ENCODE results near the gene DPF3. TPM values are rescaled to one million over a fixed set of nuclear protein-coding genes. Genes with fewer than 3 reads are reported as not detected.

Gene DPF3
- total RNA-seq, 2 experiments from 2014 or later, result 0.25 to 0.39 TPM

DNA sequence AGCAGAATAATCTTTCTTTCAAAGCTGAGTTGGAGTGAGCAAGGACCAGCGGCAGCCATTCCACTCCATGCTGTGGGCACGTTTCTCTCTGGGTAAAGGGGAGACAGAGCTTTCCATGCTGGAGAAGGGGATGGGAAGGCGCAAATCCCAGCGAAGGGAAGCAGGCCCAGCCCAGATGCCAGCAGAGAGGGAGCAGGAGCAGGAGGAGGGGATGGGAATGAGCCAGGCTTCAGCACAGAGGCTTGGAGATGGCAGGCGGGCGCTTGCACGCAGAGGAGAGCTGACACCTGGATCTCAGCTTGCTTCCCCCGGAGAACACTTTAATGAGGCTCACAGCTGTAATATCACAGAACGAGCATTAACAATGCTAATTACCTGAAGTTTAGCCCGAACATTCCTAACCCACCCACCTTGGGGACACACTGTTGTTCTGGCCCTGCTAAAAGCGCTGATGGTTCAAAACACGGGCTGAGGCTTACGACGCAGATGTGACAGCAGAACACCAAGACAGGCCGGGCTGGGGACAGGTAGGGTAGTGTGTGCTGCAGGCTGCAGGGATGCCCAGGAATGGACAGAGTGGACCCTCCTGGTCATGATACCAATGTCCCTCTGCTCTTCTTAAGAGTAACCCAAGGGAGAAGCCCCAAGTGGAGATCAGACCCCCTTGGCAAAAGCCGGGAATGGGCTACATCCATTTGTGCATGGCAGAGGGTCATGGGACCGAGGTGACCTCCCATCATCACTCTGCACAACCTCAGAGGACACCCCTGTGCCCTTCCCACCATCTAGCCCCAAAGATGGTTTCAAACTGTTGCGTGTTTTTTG, 288.6 kb downstream of the DPF3 start:
- no peaks in the 10 kb centered on the region for H3K36me3 Mint-ChIP-seq (ENCODE audit: low read depth)
- ATAC-seq, result no peak
- CTCF ChIA-PET, result no interaction called here
- H3K4me3 Mint-ChIP-seq, result no peak overlapping the region
- H3K9me3 Mint-ChIP-seq (ENCODE audit: low read depth), result no peaks in the 10 kb centered on the region
- H3K4me1 Mint-ChIP-seq, result no peaks in the 10 kb centered on the region
- no peak for DNase-seq
- POLR2A ChIA-PET, result no interaction called here
- H3K27ac Mint-ChIP-seq, result no peak overlapping the region
- intact Hi-C loops (cut with DNase I, micrococcal nuclease), result no loop called here
- no peaks in the 10 kb centered on the region for H3K27me3 Mint-ChIP-seq

DNA sequence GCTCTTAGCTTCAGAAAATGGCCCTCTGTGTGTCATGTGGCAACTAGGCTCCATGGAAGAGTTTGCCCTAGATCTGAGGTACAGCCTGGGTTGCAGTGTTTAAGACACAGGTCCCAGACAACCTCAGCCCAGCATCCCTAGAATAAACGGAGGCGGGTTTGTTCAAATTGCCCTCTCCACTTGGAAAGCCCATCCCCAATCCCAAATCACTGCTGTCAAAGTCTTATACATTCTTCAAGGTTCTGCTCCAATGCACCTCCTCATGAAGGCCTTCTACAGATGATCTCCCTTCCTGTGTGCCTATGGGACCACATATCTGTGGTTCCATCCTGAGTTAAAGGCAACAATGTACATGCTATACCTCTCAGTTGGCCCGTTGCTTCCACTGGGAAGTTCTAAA, 289.8 kb downstream of the DPF3 start:
- no peak overlapping the region for H3K27ac Mint-ChIP-seq
- ATAC-seq (no peak), DNase-seq (no peak)
- H3K36me3 Mint-ChIP-seq (ENCODE audit: low read depth), result no peaks in the 10 kb centered on the region
- ChIA-PET POLR2A (no interaction called here), CTCF (no interaction called here)
- no peaks in the 10 kb centered on the region for H3K9me3 Mint-ChIP-seq (ENCODE audit: low read depth)
- intact Hi-C loops (cut with DNase I, micrococcal nuclease), result no loop called here
- H3K4me3 Mint-ChIP-seq, result no peak overlapping the region
- no peaks in the 10 kb centered on the region for H3K4me1 Mint-ChIP-seq
- H3K27me3 Mint-ChIP-seq, result no peaks in the 10 kb centered on the region

GRCh38 chr14:72603639-72604038, 290.3 kb downstream of the DPF3 start:
- intact Hi-C loops (cut with DNase I, micrococcal nuclease), result no loop called here
- no peak overlapping the region for H3K4me3 Mint-ChIP-seq
- H3K36me3 Mint-ChIP-seq (ENCODE audit: low read depth), result no peaks in the 10 kb centered on the region
- POLR2A ChIA-PET, result no interaction called here
- CTCF ChIA-PET, result no interaction called here
- H3K4me1 Mint-ChIP-seq, result no peaks in the 10 kb centered on the region
- no peak overlapping the region for H3K27ac Mint-ChIP-seq
- H3K9me3 Mint-ChIP-seq (ENCODE audit: low read depth), result no peaks in the 10 kb centered on the region
- DNase-seq (no peak), ATAC-seq (no peak)
- H3K27me3 Mint-ChIP-seq, result no peaks in the 10 kb centered on the region

DNA sequence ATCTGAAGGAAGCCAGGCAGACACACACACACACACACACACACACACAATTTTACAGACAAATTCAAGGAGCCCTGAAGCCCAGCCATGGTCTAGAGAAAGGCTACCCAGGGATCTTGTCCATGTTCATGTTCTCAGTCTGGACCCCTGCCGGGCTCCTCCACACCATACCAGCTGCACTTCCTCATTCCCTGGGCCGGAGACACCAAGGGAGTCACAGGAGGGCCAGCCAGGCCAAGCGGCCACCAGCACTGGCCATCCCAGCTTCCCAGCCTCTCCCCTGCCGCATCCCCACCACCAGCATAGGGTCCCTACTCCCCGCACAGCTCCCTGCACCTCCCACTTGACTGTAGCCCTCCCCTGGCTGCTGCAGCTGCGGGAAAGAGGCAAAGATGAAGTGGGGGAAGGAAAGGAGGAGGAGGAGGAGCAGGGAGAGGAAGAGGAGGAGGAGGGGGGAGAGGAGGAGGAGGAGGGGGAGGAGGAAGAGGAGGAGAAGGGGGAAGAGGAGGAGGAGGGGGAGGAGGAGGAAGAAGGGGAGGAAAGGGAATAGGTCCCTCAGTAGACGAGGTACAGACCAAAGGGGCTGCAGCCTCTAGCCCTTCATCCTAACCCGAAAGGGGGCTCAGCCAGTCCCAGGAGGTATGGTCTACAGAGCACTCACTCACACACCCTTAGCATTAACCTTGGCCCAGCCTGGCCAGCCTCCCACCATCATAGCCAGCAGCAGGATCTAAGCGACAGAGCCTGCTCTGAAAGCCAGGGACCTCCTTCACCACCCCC, 293.2 kb downstream of the DPF3 start:
- Mint-ChIP-seq H3K27ac (no peak overlapping the region), H3K4me1 (no peaks in the 10 kb centered on the region), H3K4me3 (no peak overlapping the region), H3K9me3 (ENCODE audit: low read depth) (no peaks in the 10 kb centered on the region), H3K27me3 (peaks cover 5% of the 10 kb centered on the region), H3K36me3 (ENCODE audit: low read depth) (no peaks in the 10 kb centered on the region)
- intact Hi-C loops (cut with DNase I, micrococcal nuclease), result no loop called here
- no peak for DNase-seq
- ChIA-PET CTCF (interaction anchor here (0.8 kb wide), 1 partner anchor 302 kb away, joined by 3 read pairs; no protein-coding TSS in a partner anchor), POLR2A (interaction anchor here (0.7 kb wide), 1 partner anchor 13 kb away, joined by 4 read pairs; no protein-coding TSS in a partner anchor)
- no peak for ATAC-seq

DNA sequence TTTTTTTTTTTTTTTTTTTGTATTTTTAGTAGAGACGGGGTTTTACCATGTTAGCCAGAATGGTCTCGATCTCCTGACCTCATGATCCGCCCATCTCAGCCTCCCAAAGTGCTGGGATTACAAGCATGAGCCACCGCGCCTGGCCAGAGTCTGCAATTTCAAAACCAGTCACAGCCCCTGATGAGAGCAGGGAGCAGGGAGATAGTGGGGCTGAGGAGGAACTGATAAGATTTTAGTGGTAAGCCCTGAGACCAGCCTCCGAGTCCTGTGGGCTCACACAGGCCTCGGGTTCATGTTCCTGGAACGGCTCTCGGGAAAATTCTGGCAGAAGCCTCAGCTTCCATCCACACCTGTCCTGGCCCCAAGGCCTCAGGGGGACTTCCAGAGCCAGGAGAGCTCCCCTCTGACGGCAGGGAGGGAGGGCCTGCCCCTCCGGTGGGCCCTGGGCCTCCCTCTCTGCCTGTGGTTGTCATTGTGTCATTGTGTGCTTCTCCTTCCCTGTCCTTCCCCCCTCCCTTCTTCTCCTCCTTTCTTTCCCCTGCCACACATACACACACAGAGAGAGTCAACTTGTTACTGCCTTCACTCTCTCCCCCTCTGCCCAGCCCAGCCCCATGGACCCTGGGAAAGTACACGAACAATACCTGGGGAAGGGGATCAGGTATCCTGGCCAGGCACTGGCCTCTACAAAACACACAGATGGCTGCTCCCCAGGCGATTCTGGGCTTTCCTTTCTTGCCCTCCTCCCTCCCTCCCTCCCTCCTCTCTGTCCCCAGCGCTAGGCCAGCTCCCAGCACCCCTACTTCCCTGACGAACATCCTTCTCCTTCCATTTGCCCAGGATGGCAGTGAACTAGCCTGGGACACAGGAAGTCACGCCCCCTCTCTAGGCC, 294.1 kb downstream of the DPF3 start:
- Mint-ChIP-seq H3K36me3 (ENCODE audit: low read depth) (no peaks in the 10 kb centered on the region), H3K4me3 (no peak overlapping the region), H3K27ac (no peak overlapping the region), H3K4me1 (peaks cover 6% of the 10 kb centered on the region), H3K9me3 (ENCODE audit: low read depth) (no peaks in the 10 kb centered on the region), H3K27me3 (peaks cover 5% of the 10 kb centered on the region)
- intact Hi-C loops (cut with DNase I, micrococcal nuclease), result no loop called here
- ATAC-seq (no peak), DNase-seq (no peak)
- POLR2A ChIA-PET, result interaction anchor here (0.7 kb wide), 1 partner anchor 12 kb away, joined by 4 read pairs; no protein-coding TSS in a partner anchor
- CTCF ChIA-PET, result no interaction called here

GRCh38 chr14:72598306-72598705, 295.6 kb downstream of the DPF3 start:
- Mint-ChIP-seq H3K27me3 (peaks cover 5% of the 10 kb centered on the region), H3K36me3 (ENCODE audit: low read depth) (no peaks in the 10 kb centered on the region), H3K9me3 (ENCODE audit: low read depth) (no peaks in the 10 kb centered on the region), H3K4me1 (peaks cover 20% of the 10 kb centered on the region), H3K4me3 (no peak overlapping the region), H3K27ac (no peak overlapping the region)
- no peak for DNase-seq
- CTCF ChIA-PET, result interaction anchor here (0.8 kb wide), 1 partner anchor 58 kb away, joined by 3 read pairs; no protein-coding TSS in a partner anchor
- no peak for ATAC-seq
- POLR2A ChIA-PET, result interaction anchor here (0.6 kb wide), 1 partner anchor 265 kb away, joined by 3 read pairs; no protein-coding TSS in a partner anchor
- intact Hi-C loops (cut with DNase I, micrococcal nuclease), result no loop called here

DNA sequence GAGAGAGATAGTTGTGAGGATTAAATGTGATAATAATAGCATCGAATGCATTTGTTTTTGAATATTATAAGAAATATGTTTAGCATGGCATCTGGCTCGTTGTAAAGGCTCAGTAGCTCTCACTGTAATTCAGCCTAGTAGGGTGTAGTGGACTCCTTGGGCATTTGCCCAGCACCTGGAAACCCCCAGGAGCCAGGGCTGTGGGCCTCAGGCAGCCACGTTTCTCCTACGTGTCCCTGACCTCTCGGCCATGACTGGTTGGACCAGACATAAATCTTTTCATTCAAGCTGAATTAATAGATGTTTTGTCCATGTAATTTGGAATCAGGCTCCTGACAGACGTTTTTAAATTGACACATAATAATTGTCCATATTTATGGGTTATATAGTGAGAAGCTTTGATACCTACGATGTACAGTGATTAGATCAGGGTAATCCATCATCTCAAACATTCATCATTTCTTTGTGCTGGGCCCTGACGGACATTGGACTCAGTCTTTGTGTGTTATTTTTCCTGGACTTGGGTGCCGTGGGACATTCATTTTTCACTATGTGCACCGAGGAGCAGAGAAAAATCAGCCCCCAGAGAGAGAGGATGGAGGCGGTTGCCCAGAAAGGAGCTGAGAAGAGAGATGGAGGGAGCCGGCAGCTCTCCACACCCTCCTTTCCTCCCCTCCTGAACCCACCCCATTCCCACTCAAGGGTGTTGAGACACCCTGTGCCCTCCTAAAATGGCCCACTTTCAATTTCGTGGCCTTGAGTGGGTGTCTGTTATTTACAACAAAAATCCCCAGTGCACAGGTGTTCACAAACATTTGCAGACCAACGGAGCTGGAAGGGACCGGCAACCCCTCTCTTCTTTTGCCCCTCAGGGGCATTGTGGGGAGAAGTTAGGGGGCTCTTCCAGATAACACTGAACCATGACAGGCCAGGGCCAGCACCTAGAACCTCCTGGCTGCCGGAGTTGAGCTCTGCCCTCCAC, 296.4 kb downstream of the DPF3 start:
- no peaks in the 10 kb centered on the region for H3K36me3 Mint-ChIP-seq (ENCODE audit: low read depth)
- H3K27ac Mint-ChIP-seq, result no peak overlapping the region
- ATAC-seq (no peak), DNase-seq (no peak)
- no peaks in the 10 kb centered on the region for H3K9me3 Mint-ChIP-seq (ENCODE audit: low read depth)
- intact Hi-C loops (cut with DNase I, micrococcal nuclease), result no loop called here
- peaks cover 8% of the 10 kb centered on the region for H3K27me3 Mint-ChIP-seq
- ChIA-PET CTCF (interaction anchor here (0.6 to 0.8 kb wide), 2 partner anchors 57 to 353 kb away, joined by 3 to 4 read pairs; no protein-coding TSS in a partner anchor), POLR2A (interaction anchor here (0.6 kb wide), 1 partner anchor 266 kb away, joined by 3 read pairs; no protein-coding TSS in a partner anchor)
- H3K4me3 Mint-ChIP-seq, result no peak overlapping the region
- peaks cover 24% of the 10 kb centered on the region for H3K4me1 Mint-ChIP-seq

GRCh38 chr14:72595152-72595862, 298.6 kb downstream of the DPF3 start:
- Mint-ChIP-seq H3K36me3 (ENCODE audit: low read depth) (no peaks in the 10 kb centered on the region), H3K4me3 (no peak overlapping the region), H3K4me1 (peaks cover 37% of the 10 kb centered on the region), H3K9me3 (ENCODE audit: low read depth) (peaks cover 2% of the 10 kb centered on the region), H3K27me3 (peaks cover 11% of the 10 kb centered on the region), H3K27ac (no peak overlapping the region)
- ChIA-PET POLR2A (no interaction called here), CTCF (interaction anchor here (0.7 to 2.2 kb wide), 2 partner anchors 21 to 309 kb away, joined by 3 to 6 read pairs; no protein-coding TSS in a partner anchor)
- intact Hi-C loops (cut with DNase I, micrococcal nuclease), result no loop called here
- ATAC-seq (no peak), DNase-seq (no peak)

GRCh38 chr14:72594099-72594901, 299.6 kb downstream of the DPF3 start:
- peaks cover 4% of the 10 kb centered on the region for H3K9me3 Mint-ChIP-seq (ENCODE audit: low read depth)
- H3K27me3 Mint-ChIP-seq, result peaks cover 11% of the 10 kb centered on the region
- peak overlapping the region; percentile 3 for H3K4me3 Mint-ChIP-seq
- intact Hi-C loops (cut with DNase I, micrococcal nuclease), result loop anchor here (1.0 to 5.0 kb wide), 2 partner anchors 76 to 77 kb away; no protein-coding TSS in a partner anchor
- no peaks in the 10 kb centered on the region for H3K36me3 Mint-ChIP-seq (ENCODE audit: low read depth)
- ATAC-seq (peak; percentile 86), DNase-seq (peak; percentile 45)
- POLR2A ChIA-PET, result no interaction called here
- peak overlapping the region; percentile 15 for H3K27ac Mint-ChIP-seq
- CTCF ChIA-PET, result interaction anchor here (0.7 to 2.2 kb wide), 2 partner anchors 22 to 310 kb away, joined by 3 to 6 read pairs; no protein-coding TSS in a partner anchor
- H3K4me1 Mint-ChIP-seq, result peaks cover 43% of the 10 kb centered on the region
